Lower leg skin (tissue), 4 donors: ENCODE data around the gene PLA2G4F. TPM values are rescaled to one million over a fixed set of nuclear protein-coding genes. Genes with fewer than 3 reads are reported as not detected.

Source experiments
- DNase-seq, 2 donors: peaks; one replicate each; pipeline ENCODE4 v3.0.0-alpha.2; 2019; ENCODE audit warnings: low spot score in 2 of 2
- H3K4me3 ChIP-seq: fragments of 200-600 bp; sonication (generic); 2 replicates; pipeline ENCODE4 v1.5.1; 2017; ENCODE audit warnings: mild to moderate bottlenecking, low read depth; ENCODE audit not compliant: poor library complexity, severe bottlenecking
- POLR2A ChIP-seq, 2 donors: fragments of 450-650 bp; IDR thresholded peaks; one replicate each; pipeline ENCODE4 v1.6.1; 2016 to 2017; ENCODE audit warnings: antibody characterized with exemption in 2 of 2, mild to moderate bottlenecking in 1 of 2, moderate library complexity in 1 of 2
- WGBS, 2 donors: methylation state at CpG; one replicate each; pipeline ENCODE4 v1.1.5; 2018; 5-methylcytosine and 5-hydroxymethylcytosine counted together
- intact Hi-C: fragments of 100-400 bp; cut with DNase I; formaldehyde crosslinking; loops from one replicate; pipeline ENCODE4 v1.15.0; 2023; ENCODE audit warnings: low total_unique reads
- total RNA-seq, 4 donors: library from RNA; depleted of rRNA; stranded (reverse); fragments of >200 nt; gene quantifications; one replicate each; pipeline ENCODE4 v1.1.0, GENCODE V29; 2016
- TF ChIP-seq, protein P1 (sequence below), 3 donors: fragments of 450-650 bp; IDR thresholded peaks; one replicate each; pipeline ENCODE4 v1.5.1; 2016; ENCODE audit warnings: antibody characterized with exemption in 3 of 3, mild to moderate bottlenecking in 3 of 3, moderate library complexity in 2 of 3

PLA2G4F gene
- total RNA-seq, 4 donors from 2014 or later: 117 to 176 (median 170) TPM

DNA sequence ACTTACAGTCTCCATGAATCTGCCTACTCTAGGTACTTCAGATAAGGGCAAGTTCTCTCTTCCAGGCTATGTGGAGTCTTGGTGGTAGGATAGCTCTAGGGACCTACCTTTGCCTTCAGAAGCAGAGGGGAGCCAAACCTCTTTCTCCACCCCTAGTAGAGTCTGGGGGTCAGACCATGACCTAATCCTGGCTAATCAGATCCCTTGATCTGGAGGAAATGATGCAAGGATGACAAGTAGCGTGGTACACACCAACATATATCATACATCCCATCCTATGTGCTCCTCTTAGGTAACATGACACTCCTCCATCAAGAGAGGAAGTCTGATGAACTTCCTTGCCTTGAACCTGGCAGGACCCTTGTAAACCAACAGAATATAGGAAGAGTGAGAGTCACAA is 15.4 kb upstream of the PLA2G4F start:
- intact Hi-C loops: no loop called here
- TF ChIP-seq, protein P1, sequence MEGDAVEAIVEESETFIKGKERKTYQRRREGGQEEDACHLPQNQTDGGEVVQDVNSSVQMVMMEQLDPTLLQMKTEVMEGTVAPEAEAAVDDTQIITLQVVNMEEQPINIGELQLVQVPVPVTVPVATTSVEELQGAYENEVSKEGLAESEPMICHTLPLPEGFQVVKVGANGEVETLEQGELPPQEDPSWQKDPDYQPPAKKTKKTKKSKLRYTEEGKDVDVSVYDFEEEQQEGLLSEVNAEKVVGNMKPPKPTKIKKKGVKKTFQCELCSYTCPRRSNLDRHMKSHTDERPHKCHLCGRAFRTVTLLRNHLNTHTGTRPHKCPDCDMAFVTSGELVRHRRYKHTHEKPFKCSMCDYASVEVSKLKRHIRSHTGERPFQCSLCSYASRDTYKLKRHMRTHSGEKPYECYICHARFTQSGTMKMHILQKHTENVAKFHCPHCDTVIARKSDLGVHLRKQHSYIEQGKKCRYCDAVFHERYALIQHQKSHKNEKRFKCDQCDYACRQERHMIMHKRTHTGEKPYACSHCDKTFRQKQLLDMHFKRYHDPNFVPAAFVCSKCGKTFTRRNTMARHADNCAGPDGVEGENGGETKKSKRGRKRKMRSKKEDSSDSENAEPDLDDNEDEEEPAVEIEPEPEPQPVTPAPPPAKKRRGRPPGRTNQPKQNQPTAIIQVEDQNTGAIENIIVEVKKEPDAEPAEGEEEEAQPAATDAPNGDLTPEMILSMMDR (IDR thresholded peaks at IDR 0.05): no peak
- TF ChIP-seq POLR2A (IDR thresholded peaks at IDR 0.05): no peak
- no peak for DNase-seq
- 80 to 94% methylated on average over 1 of the region's 1 CpG for WGBS, 2 donors
- no peak overlapping the region for H3K4me3 ChIP-seq

DNA sequence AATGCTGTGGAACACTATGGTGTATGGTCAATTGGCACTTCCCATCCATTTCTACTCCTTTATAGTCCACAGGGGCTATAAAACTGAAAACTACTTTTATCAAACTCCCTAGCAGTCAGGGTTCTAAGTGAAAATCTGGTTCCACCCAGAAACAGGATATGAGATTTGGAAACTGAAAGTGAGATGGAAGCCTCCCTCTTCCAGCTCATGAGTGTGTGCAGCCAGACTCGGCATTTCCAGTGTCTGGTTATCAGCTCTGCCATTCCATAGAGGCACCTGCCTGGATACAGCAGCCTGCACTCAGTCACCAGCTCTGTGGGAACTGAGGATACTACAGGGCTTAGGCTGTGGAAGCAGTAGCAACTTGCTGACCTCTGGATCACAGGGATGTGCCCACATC is 14.7 kb upstream of the PLA2G4F start:
- intact Hi-C loops: no loop called here
- no peak for DNase-seq
- no peak for TF ChIP-seq POLR2A (IDR thresholded peaks at IDR 0.05)
- TF ChIP-seq, protein P1 (IDR thresholded peaks at IDR 0.05): no peak
- 63 to 73% methylated on average over 1 of the region's 1 CpG for WGBS, 2 donors
- no peak overlapping the region for H3K4me3 ChIP-seq

DNA sequence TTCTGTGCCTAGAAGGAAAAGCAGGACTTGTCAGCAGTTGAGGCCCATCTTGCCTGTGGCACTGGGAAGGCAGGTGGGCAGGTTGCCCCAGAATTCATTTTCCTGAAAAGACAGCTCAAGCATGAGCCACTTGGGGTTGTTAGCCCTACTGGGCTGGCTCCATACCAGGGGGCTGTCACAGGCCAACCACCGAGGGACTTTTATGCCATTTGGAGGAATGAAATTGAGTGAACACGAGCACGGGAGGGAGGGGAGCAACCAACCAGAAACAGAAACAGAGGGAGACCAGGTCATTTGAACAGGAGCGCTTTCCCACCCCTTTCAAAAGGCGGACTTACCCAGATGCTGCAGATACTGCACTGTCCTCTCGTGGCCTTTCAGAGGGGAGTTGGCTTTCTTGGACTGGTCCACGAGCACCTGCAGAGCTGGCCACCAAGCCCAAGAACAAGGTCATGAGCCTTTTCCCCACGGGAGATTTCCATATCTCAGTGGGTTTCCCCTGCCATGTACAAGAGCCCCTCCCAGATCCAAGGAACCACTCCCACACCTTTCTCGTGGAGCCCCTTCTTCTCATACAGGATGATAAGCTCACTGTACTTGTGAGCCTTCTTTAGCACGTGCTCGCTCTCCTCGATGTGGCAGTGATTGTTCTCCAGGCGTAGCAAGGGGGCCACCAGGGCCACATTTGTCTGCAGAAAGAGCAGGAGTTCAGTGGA is 9.9 kb upstream of the PLA2G4F start:
- 82 to 93% methylated on average over 13 of the region's 13 CpGs for WGBS, 2 donors
- DNase-seq: no peak
- no peak for TF ChIP-seq POLR2A (IDR thresholded peaks at IDR 0.05)
- TF ChIP-seq, protein P1 (IDR thresholded peaks at IDR 0.05): no peak
- intact Hi-C loops: no loop called here
- H3K4me3 ChIP-seq: no peak overlapping the region

DNA sequence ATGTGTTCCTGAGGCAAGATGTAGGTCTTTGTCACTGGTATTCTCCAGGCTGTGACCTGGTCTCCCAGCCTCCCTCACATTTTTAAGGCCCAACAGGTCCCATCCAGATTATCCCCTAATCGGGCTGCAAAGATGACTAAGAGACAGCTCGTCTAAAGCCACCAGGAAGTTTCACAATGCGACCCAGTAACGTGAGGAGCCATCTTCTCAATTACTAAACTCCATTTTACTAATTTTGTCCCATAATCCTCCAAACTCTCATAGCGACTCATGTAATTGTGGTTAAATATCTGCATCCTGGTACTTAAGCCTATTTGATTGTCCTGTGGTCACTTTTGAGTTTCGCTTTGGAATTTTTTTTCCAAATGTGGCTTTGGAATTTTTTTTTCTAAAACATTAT is 8.7 kb upstream of the PLA2G4F start:
- DNase-seq: no peak
- WGBS, 2 donors: 71 to 75% methylated on average over 6 of the region's 6 CpGs
- no peak overlapping the region for H3K4me3 ChIP-seq
- intact Hi-C loops: no loop called here
- TF ChIP-seq, protein P1 (IDR thresholded peaks at IDR 0.05): no peak
- no peak for TF ChIP-seq POLR2A (IDR thresholded peaks at IDR 0.05)

DNA sequence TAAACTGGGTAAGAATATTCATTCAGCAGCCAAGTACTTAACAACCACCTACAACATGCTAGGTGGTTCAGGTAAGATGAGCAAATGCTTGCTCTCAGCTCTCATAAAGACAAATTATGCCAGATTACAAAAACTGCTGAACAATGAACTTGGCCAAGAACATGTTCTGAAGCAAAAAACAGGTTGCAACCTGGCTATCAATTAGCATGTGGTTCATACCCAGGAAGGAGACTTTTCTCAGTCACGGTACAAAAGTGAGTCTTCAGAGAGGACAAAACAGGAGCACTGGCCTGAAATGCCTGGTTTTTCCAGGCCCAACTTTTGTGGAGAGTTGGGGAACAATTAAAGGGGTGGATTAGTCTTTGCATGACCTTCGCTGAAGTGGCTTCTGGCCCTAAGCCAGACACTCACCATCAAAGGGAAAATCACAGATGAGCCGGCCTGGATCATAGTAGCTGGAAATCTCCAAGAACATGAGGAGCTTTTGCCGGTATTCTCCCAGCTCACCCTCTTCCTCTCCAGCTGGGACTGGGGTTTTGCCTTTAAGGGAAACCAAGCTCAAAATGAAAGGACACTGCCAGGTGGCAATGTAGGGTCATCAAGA is 7.6 kb upstream of the PLA2G4F start:
- no peak overlapping the region for H3K4me3 ChIP-seq
- DNase-seq: no peak
- 40 to 41% methylated on average over 4 of the region's 4 CpGs for WGBS, 2 donors
- no peak for TF ChIP-seq POLR2A (IDR thresholded peaks at IDR 0.05)
- TF ChIP-seq, protein P1 (IDR thresholded peaks at IDR 0.05): no peak
- intact Hi-C loops: no loop called here
